Measurements from ENCODE around the gene PIK3C2B.

Gene PIK3C2B

DNA sequence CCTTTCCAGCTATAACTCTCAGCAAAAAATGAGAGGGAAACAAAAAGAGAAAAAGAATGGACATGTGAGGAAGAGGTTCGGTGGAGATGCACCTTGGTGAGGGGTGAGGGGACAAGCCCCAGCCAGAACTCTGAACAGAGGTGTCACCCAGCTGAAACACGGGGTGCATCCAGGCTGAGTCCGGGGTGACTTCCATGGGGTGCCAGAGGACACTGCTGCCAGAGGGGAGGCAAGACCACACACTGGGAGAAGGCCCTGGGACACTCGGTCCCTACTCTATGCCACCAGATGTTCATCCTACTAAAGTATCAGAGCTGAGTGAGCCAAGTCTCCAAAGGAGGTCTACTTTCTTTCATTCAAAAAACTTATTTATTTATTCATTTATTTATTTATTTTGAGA, 46.9 kb downstream of the PIK3C2B start:
- TF ChIP-seq, protein P1, sequence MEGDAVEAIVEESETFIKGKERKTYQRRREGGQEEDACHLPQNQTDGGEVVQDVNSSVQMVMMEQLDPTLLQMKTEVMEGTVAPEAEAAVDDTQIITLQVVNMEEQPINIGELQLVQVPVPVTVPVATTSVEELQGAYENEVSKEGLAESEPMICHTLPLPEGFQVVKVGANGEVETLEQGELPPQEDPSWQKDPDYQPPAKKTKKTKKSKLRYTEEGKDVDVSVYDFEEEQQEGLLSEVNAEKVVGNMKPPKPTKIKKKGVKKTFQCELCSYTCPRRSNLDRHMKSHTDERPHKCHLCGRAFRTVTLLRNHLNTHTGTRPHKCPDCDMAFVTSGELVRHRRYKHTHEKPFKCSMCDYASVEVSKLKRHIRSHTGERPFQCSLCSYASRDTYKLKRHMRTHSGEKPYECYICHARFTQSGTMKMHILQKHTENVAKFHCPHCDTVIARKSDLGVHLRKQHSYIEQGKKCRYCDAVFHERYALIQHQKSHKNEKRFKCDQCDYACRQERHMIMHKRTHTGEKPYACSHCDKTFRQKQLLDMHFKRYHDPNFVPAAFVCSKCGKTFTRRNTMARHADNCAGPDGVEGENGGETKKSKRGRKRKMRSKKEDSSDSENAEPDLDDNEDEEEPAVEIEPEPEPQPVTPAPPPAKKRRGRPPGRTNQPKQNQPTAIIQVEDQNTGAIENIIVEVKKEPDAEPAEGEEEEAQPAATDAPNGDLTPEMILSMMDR (IDR thresholded peaks at IDR 0.05; ENCODE audit: insufficient read depth, low read depth, low read length, missing control alignments): no peak
- no peak overlapping the region for H3K4me3 ChIP-seq (ENCODE audit: low read depth, low read length)
- no peak for DNase-seq (ENCODE audit: low read depth)

DNA sequence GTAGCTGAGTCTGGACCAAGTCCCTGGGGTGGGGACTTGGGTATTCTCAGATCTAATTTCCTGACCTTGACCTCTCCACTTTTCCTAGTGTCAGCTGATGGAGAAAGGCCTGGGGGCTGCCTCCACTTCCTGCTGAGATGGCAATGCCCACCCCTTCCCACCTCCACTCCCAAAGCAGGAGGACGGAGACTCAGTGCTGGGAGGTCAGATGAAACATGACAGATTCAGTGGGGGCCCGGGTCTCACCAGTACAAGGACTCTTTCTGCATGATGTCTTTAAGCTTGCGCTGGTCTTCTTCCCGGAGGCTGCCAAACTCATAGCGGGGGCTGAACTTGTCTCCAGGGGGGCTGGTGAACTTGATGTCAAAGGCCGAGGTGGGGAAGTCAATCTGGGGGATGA, 47.4 kb downstream of the PIK3C2B start:
- TF ChIP-seq, protein P1 (IDR thresholded peaks at IDR 0.05; ENCODE audit: insufficient read depth, low read depth, low read length, missing control alignments): no peak
- DNase-seq (ENCODE audit: low read depth): no peak
- no peak overlapping the region for H3K4me3 ChIP-seq (ENCODE audit: low read depth, low read length)

DNA sequence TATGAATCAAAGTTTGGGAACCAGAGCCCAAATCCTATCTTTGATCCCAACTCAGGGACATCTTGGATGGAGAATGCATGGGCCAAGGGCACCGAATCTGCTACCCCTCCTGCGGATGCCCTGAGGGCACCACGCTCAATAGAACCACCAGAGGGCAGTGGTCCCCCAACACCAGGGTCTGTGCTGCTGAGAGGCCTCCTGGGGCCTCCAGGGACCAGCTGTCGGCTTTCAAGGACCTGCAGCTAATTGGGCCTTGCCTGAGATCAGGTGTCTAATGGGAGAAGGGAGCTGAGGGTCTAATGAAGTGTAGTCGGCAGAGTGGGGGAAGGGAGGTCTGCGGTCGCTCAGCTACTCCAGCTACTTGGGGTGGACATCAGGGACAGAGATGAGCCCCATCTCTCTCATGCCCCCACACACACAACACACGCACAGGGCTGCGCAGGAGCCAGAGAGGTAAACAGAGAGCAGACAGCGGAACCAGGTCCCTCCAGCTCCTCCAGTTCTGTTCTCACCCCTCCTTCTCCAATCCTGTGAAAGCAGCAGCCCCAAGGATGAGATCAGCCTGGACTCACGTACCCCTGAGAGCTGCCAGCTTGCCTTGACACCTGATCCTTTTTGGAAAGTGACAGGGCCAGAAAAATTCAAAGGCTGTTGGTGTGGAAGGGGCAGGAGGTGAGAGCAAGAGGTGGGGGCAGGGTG, 48.0 kb downstream of the PIK3C2B start:
- TF ChIP-seq, protein P1 (IDR thresholded peaks at IDR 0.05; ENCODE audit: insufficient read depth, low read depth, low read length, missing control alignments): peak; percentile 83
- no peak overlapping the region for H3K4me3 ChIP-seq (ENCODE audit: low read depth, low read length)
- peak; percentile 85 for DNase-seq (ENCODE audit: low read depth)

DNA sequence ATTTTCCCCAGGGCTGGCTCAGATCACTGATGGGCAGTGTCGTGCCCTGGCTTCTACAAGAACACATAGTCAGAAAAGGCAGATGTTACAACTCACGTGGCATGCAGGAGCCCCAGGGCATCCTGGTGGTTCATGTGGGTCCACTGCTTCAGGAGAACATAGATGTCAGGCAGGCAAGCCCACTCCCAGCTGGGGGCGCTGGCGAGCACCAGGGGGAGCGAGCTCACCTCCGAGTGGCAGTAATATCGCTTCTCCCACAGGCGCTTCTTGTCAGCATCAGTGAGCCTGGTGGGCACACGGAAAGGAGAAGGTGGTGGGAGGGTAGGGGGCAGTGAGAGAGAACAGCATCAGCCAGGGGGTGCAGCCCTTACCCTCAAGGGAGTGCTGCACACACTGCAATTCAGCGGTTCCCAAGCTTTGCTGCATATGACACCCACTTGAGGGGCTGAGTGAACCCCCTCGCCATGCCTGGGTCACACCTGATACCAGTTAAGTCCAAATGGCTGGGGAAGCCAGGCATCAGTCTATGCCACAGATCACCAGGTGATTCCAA, 48.7 kb downstream of the PIK3C2B start:
- peak; percentile 66 for DNase-seq (ENCODE audit: low read depth)
- TF ChIP-seq, protein P1 (IDR thresholded peaks at IDR 0.05; ENCODE audit: insufficient read depth, low read depth, low read length, missing control alignments): peak; percentile 80
- no peak overlapping the region for H3K4me3 ChIP-seq (ENCODE audit: low read depth, low read length)

Data from GM12865 (cell line).